Subcutaneous adipose tissue (tissue), 4 donors: Measurements from ENCODE around the gene TEDC1. TPM values are rescaled to one million over a fixed set of nuclear protein-coding genes. Genes with fewer than 3 reads are reported as not detected.

ENCODE experiments used
- total RNA-seq, 4 donors: library from RNA; depleted of rRNA; stranded (reverse); fragments of >200 nt; gene quantifications; one replicate each; pipeline ENCODE4 v1.1.0, GENCODE V29; 2016
- TF ChIP-seq, protein P1 (sequence below): fragments of 450-650 bp; IDR thresholded peaks from one replicate; pipeline ENCODE4 v1.5.1; 2016; ENCODE audit warnings: low read depth, mild to moderate bottlenecking, control low read depth, antibody characterized with exemption, moderate library complexity

TEDC1 gene
- total RNA-seq, 4 donors from 2014 or later, result 1.3 to 3.5 (median 2.1) TPM

DNA sequence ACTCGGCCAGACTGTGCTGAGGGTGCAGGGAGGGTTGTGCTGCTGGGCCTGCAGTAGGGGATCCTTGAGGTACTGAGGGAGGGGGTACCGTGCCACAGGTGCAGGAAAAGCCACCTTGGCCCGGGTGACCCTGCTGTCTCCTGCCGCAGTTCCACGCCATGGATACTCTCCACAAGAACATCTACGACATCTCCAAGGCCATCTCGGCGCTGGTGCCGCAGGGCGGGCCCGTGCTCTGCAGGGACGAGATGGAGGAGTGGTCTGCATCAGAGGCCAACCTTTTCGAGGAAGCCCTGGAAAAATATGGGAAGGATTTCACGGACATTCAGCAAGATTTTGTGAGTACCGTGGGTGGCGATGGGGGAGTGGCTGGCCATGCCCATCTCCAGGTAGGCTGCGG lies 30.4 kb upstream of the TEDC1 start:
- TF ChIP-seq, protein P1, sequence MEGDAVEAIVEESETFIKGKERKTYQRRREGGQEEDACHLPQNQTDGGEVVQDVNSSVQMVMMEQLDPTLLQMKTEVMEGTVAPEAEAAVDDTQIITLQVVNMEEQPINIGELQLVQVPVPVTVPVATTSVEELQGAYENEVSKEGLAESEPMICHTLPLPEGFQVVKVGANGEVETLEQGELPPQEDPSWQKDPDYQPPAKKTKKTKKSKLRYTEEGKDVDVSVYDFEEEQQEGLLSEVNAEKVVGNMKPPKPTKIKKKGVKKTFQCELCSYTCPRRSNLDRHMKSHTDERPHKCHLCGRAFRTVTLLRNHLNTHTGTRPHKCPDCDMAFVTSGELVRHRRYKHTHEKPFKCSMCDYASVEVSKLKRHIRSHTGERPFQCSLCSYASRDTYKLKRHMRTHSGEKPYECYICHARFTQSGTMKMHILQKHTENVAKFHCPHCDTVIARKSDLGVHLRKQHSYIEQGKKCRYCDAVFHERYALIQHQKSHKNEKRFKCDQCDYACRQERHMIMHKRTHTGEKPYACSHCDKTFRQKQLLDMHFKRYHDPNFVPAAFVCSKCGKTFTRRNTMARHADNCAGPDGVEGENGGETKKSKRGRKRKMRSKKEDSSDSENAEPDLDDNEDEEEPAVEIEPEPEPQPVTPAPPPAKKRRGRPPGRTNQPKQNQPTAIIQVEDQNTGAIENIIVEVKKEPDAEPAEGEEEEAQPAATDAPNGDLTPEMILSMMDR, result no peak

DNA sequence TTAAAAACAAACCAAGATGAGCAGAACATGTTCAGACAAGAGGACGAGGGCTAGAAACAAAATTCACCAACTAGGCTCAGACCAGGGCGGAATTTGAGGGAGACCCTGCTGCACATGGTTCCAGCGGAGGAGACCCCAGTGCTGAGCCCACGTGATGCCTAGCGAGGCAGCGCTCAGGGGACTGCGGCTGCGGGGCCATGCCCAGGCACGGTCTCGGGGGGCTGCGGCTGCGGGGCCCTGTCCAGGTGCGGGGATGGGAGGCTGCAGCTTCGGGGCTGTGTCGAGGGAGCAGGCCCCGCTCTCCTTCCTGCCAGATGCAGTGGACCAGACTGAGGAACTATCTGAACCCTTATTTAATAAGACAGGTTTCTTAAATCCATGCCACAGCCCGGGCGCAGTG lies 29.1 kb upstream of the TEDC1 start:
- TF ChIP-seq, protein P1, result no peak

DNA sequence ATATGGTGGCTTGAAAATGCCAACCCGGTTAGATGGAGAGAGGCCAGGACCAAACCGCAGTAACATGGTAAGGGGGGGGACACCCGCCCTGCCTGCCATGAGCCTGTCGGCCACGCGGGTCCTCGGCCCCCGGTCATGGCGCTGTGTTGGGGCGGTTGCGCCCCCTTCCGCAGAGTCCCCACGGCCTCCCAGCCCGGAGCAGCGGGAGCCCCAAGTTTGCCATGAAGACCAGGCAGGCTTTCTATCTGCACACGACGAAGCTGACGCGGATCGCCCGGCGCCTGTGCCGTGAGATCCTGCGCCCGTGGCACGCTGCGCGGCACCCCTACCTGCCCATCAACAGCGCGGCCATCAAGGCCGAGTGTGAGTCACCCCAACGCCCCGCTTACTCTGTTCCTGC lies 26.5 kb upstream of the TEDC1 start:
- TF ChIP-seq, protein P1, result no peak

DNA sequence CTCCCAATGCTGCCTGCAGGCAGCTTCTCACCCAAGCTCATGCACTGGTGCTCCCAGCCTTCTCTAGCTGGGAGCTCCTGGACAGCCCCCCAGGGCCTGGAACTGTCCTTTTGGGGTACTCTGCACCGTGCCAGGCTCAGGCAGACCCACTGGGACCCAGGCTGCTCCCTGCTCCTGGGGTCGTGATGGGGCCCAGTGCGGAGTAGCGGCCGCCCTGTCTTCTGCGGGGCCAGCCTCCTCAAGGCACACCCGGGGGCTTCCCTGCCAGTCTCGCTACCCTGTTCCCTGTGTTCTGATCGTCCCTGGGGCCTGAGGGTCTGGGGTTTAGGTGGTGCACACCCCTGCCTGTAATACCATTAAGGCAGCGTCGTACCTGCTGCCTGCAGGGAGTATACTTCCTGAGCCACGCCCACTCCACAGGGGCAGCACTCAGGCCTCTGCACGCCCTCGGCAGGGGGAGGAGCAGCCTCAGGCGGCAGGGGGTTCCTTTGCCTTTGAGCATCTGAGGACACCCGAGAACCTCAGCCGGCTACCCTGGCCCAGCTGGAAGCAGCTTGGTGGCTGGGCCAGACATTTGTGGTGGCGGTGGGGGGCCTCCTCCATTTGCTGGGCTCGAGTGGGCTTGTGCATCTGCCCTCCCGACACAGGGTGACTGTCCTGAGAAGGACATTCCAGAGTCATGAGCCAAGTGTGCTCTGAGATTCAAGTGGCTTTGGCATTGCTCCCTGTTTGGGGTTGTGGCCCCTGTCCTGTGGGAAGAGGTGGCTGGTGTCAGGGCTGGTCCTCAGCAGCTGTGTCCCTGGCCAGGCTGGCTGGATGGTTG lies 25.6 kb upstream of the TEDC1 start:
- TF ChIP-seq, protein P1, result no peak

DNA sequence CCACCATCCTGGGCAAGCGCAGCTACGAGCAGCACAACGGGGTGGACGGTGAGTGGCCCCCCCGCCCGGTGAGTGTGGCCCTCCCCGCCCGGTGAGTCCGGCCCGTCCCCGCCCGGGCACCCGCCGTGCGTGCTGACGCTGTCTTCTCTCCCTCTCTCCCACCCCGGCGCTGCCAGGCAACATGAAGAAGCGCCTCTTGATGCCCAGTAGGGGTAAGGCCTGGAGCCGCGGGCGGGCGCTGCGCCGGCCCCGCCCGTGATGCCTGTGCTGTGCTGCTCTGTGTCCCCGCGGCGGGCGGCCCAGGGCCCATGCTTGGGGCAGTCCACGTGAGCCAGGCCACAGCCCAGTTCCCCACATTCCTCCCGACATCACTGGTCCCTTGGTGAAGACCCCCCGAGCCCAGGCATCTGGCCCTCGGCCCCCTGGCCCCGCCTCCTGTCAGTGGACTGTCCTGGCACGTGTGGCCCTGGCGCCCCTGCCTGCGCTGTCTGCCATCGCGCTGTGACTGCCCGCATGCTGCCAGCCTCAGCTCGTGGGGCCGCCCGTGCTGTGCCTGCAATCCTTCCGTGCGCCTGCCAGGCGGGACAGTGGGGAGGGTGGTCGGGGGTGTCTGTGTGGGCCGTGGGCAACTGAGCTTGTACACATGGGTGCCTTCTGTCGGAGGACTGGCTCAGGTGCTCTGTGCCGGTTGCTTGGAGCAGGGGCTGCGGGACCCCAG lies 24.4 kb upstream of the TEDC1 start:
- TF ChIP-seq, protein P1, result no peak

DNA sequence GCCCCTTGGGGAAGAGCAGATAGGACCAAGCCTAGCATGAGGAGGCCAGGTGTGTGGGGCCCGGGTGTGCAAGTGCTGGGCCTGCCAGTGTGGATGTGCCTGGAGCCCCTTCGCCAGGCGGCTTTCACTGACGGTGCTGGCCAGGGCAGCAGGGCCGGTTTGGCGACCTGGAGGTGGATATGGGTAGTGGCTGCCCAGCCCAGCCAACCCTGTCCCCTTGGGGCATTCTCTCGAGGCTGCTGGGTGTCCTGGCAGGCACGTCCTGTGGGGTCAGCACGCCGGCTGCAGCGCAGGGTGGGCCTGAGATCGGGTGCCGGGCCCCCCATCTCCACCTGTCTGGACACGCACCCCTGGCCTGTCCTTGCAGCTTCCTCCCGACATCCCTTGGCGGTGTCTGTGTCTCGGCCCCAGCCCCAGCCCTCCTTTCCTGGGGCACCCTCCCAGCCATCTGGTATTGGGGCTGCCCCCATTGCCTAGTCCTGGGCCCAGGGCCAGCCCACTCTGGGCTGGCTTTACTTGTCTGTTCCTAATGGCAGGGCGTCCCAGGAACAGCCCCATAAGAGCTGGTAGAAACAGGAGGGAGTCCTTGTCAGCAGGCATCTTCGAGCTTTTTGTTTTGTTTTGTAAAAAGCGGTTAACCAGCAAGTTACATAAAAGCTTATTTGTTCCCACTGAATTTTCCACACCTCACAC lies 23.7 kb upstream of the TEDC1 start:
- TF ChIP-seq, protein P1, result no peak

DNA sequence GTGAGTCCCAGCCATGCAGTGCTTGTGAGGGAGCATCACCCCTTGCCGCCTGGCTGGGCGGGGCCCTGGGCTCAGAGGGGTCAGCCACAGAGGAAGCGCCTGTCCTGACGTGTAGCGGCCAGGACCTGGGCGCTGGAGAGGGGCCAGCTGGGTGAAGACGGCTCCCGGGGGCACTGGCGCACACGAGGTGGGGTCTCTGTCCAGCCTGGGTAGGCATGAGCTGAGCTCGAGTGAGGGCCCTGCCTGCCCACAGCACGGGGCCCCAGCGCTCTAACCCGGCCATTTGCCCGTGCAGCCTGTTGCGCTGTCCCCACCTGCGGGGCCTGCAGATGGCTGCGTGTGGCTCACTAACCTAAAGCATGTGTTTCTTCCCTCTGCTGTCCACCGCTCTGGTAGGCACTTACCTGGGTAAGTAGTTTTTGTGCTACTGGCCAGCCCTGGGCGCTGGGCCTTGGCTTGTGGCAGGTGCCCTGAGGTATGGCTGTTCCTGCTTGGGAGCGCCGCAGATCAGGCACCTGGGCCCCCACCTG lies 23.0 kb upstream of the TEDC1 start:
- TF ChIP-seq, protein P1, result no peak
